Left lung (tissue), 10 donors: Measurements from ENCODE around the gene ADAMTS12. TPM values are rescaled to one million over a fixed set of nuclear protein-coding genes. Genes with fewer than 3 reads are reported as not detected.

ENCODE experiments used
- ATAC-seq: fragments of 200-7000 bp; cut with Tn5 transposase; one replicate; pipeline ENCODE4 v1.9.1; 2020; ENCODE audit warnings: moderate library complexity
- DNase-seq, 4 donors: peaks; one replicate each; pipeline ENCODE4 v3.0.0-alpha.2; 2013 to 2020
- H3K27ac ChIP-seq, 2 donors: fragments of 200-600 bp; sonication (generic) in 1 of 2; one replicate each; pipeline versions ENCODE4 v1.5.0 to v1.8.0; 2020 to 2021
- H3K27me3 ChIP-seq, 2 donors: fragments of 200-600 bp; sonication (generic) in 1 of 2; one replicate each; pipeline versions ENCODE4 v1.5.0 to v1.8.0; 2020 to 2021
- H3K36me3 ChIP-seq, 2 donors: fragments of 200-600 bp; sonication (generic) in 1 of 2; one replicate each; pipeline versions ENCODE4 v1.5.0 to v1.8.0; 2020 to 2021
- H3K4me1 ChIP-seq, 2 donors: fragments of 200-600 bp; one replicate each; pipeline ENCODE4 v1.8.0; 2021
- H3K4me3 ChIP-seq, 2 donors: fragments of 200-600 bp; sonication (generic) in 1 of 2; one replicate each; pipeline versions ENCODE4 v1.5.0 to v1.8.0; 2020 to 2021; ENCODE audit warnings: mild to moderate bottlenecking in 1 of 2
- H3K9me3 ChIP-seq, 2 donors: fragments of 200-600 bp; sonication (generic) in 1 of 2; one replicate each; pipeline versions ENCODE4 v1.5.0 to v1.8.0; 2020 to 2021
- CTCF ChIP-seq, 2 donors: fragments of 200-600 bp; sonication (generic) in 1 of 2; IDR thresholded peaks; one replicate each; pipeline versions ENCODE4 v1.5.0 to v1.8.0; 2021; ENCODE audit warnings: antibody characterized with exemption in 2 of 2
- intact Hi-C, 2 donors: fragments of 100-400 bp; cut with DNase I; formaldehyde crosslinking; loops; one replicate each; pipeline versions ENCODE4 v1.11.2 to v1.14.2; 2022
- polyA plus RNA-seq, 6 donors: library from polyadenylated mRNA; unstranded; fragments of 120-200 nt; gene quantifications; one replicate each; pipeline ENCODE4 v1.2.1, GENCODE V29; 2013; ENCODE audit not compliant: insufficient read length in 6 of 6
- total RNA-seq, 2 donors: library from RNA; stranded (reverse); fragmentation: NEBNext Ultra II Directional; extraction: Animal tissue kit (Norgen Biotek cat#: 25700); gene quantifications; one replicate each; pipeline ENCODE4 v1.2.1, GENCODE V29; 2021
- donor health status: DM: no; HTN: yes; CAD: no.
- donor health status: DM: no; HTN: no; CAD: no.

ADAMTS12 gene
- total and polyA plus RNA-seq, 8 donors = 11.6 to 59.1 (median 52.1) TPM

- no peak overlapping the region for H3K27ac ChIP-seq
- intact Hi-C loops = loop anchor here in 1 of 2 donors (10.0 kb wide), 1 partner anchor 461 kb away; the partner anchor contains the start of gene RXFP3
- no peaks in the 10 kb centered on the region for H3K9me3 ChIP-seq
- H3K4me3 ChIP-seq = no peak overlapping the region
- peaks cover 0 to 80% of the 10 kb centered on the region in 2 donors for H3K36me3 ChIP-seq
- no peak for TF ChIP-seq CTCF (IDR thresholded peaks at IDR 0.05)
- DNase-seq = no peak
- no peak for ATAC-seq
- no peaks in the 10 kb centered on the region for H3K4me1 ChIP-seq
- no peaks in the 10 kb centered on the region for H3K27me3 ChIP-seq
Measured at GRCh38 chr5:33474004-33474403, 417.8 kb downstream of the ADAMTS12 start.

Other genes with a start within 250 kb of the ADAMTS12 start
- gene RXFP3, start 44.4 kb upstream of the ADAMTS12 start, total RNA-seq = not detected
- under 1 TPM in 2 of 6 donors, not detected in 4; 0.09 to 0.10 TPM for gene RXFP3, start 44.4 kb upstream of the ADAMTS12 start, polyA plus RNA-seq
- not detected for gene SLC45A2, start 92.7 kb upstream of the ADAMTS12 start, total RNA-seq
- gene SLC45A2, start 92.7 kb upstream of the ADAMTS12 start, polyA plus RNA-seq = under 1 TPM in 5 of 6 donors, not detected in 1; 0.08 to 0.42 (median 0.12) TPM
- 10 to 100 TPM; 13.6 to 24.3 TPM for gene AMACR, start 116.1 kb upstream of the ADAMTS12 start, total RNA-seq
- gene AMACR, start 116.1 kb upstream of the ADAMTS12 start, polyA plus RNA-seq = 10 to 100 TPM in 5 of 6 donors, 1 to 10 TPM in 1; 9.5 to 15.8 (median 12.2) TPM
- gene C1QTNF3, start 151.2 kb upstream of the ADAMTS12 start, total RNA-seq = 10 to 100 TPM in 1 of 2 donors, 1 to 10 TPM in 1; 4.5 to 25.6 TPM
- gene C1QTNF3, start 151.2 kb upstream of the ADAMTS12 start, polyA plus RNA-seq = 10 to 100 TPM; 16.5 to 31.1 (median 23.4) TPM